Neural cell (in vitro differentiated cells): ENCODE measurements around the gene PDLIM3. TPM values are rescaled to one million over a fixed set of nuclear protein-coding genes. Genes with fewer than 3 reads are reported as not detected.

Source experiments
- H2AFZ ChIP-seq: fragments of 200-600, 300-800 bp; sonication (generic), shearing (Covaris generic); 2 replicates; pipeline ENCODE4 v1.6.0; 2014; ENCODE audit warnings: low read depth, mild to moderate bottlenecking, antibody characterized with exemption, low read length, moderate library complexity
- H3F3A ChIP-seq: fragments of 200-600 bp; shearing (Covaris generic); 2 replicates; pipeline ENCODE4 v1.6.1; 2016; ENCODE audit warnings: mild to moderate bottlenecking, moderate library complexity, mixed read lengths, antibody characterized with exemption, low read length; ENCODE audit not compliant: insufficient read depth, poor library complexity, severe bottlenecking
- H3K27ac ChIP-seq: fragments of 200-600, 300-800 bp; sonication (generic), shearing (Covaris generic); 2 replicates; pipeline ENCODE4 v1.5.1; 2014; ENCODE audit warnings: mild to moderate bottlenecking, low read length, moderate library complexity
- H3K27me3 ChIP-seq: fragments of 300-800, 200-600 bp; sonication (generic), shearing (Covaris generic); 2 replicates; pipeline ENCODE4 v1.6.0; 2014; ENCODE audit warnings: mild to moderate bottlenecking, low read depth, low read length, moderate library complexity; ENCODE audit not compliant: insufficient read depth
- H3K36me3 ChIP-seq: fragments of 300-800, 200-600 bp; sonication (generic), shearing (Covaris generic); 2 replicates; pipeline ENCODE4 v1.5.1; 2014; ENCODE audit warnings: mild to moderate bottlenecking, antibody characterized with exemption, low read length, moderate library complexity; ENCODE audit not compliant: insufficient read depth
- H3K4me2 ChIP-seq: fragments of 300-800, 200-600 bp; sonication (generic), shearing (Covaris generic); 2 replicates; pipeline ENCODE4 v1.6.0; 2014; ENCODE audit warnings: mild to moderate bottlenecking, low read length
- H3K4me3 ChIP-seq: fragments of 300-800, 200-600 bp; sonication (generic), shearing (Covaris generic); 2 replicates; pipeline ENCODE4 v1.5.1; 2014; ENCODE audit warnings: mild to moderate bottlenecking, low read length, moderate library complexity
- H3K79me2 ChIP-seq: fragments of 200-600 bp; shearing (Covaris generic); replicated peaks from 2 replicates; pipeline ENCODE4 v1.6.0; 2014; ENCODE audit warnings: mild to moderate bottlenecking, low read length, moderate library complexity; ENCODE audit not compliant: insufficient read depth
- H3K9ac ChIP-seq: fragments of 300-800, 200-600 bp; sonication (generic), shearing (Covaris generic); 2 replicates; pipeline ENCODE4 v1.6.1; 2016; ENCODE audit warnings: mild to moderate bottlenecking, low read length, mixed read lengths
- H3K9me2 ChIP-seq: fragments of 200-600 bp; shearing (Covaris generic); 2 replicates; pipeline ENCODE4 v1.6.1; 2016; ENCODE audit warnings: mild to moderate bottlenecking, low read length, mixed read lengths; ENCODE audit not compliant: insufficient read depth
- H3K9me3 ChIP-seq: fragments of 200-600, 300-800 bp; sonication (generic), shearing (Covaris generic); 2 replicates; pipeline ENCODE4 v1.6.1; 2016; ENCODE audit warnings: mild to moderate bottlenecking, mixed run types, low read length, moderate library complexity, mixed read lengths
- H4K20me1 ChIP-seq: fragments of 200-600 bp; shearing (Covaris generic); 2 replicates; pipeline ENCODE4 v1.6.1; 2016; ENCODE audit warnings: mild to moderate bottlenecking, mixed run types; ENCODE audit not compliant: insufficient read depth
- CTCF ChIP-seq: fragments of 450-650 bp; IDR thresholded peaks from 2 replicates; pipeline ENCODE4 v1.5.1; 2014; ENCODE audit warnings: antibody characterized with exemption, mild to moderate bottlenecking, moderate library complexity; ENCODE audit not compliant: poor library complexity, severe bottlenecking
- EP300 ChIP-seq: fragments of 450-650 bp; conservative IDR thresholded peaks from 2 replicates; pipeline ENCODE4 v1.6.1; 2014; ENCODE audit warnings: antibody characterized with exemption, mild to moderate bottlenecking, moderate library complexity; ENCODE audit not compliant: poor library complexity, severe bottlenecking
- EZH2 ChIP-seq: fragments of 200-600, 300-800 bp; shearing (Covaris generic), sonication (generic); IDR thresholded peaks from 2 replicates; pipeline ENCODE4 v1.6.1; 2014; ENCODE audit warnings: antibody characterized with exemption, low read length, borderline replicate concordance, mild to moderate bottlenecking; ENCODE audit not compliant: insufficient read depth, poor library complexity, severe bottlenecking
- MXI1 ChIP-seq: fragments of 450-650 bp; conservative IDR thresholded peaks from 2 replicates; pipeline ENCODE4 v1.6.1; 2014; ENCODE audit warnings: antibody characterized with exemption, mild to moderate bottlenecking; ENCODE audit not compliant: poor library complexity, severe bottlenecking
- POLR2AphosphoS5 ChIP-seq: IDR thresholded peaks from 2 replicates; pipeline ENCODE4 v1.6.1; 2012
- RAD21 ChIP-seq: fragments of 450-650 bp; conservative IDR thresholded peaks from 2 replicates; pipeline ENCODE4 v1.6.1; 2014; ENCODE audit warnings: antibody characterized with exemption, mild to moderate bottlenecking, moderate library complexity
- REST ChIP-seq: IDR thresholded peaks from 2 replicates; pipeline ENCODE4 v1.6.1; 2012; ENCODE audit warnings: borderline replicate concordance
- SMC3 ChIP-seq: fragments of 450-650 bp; conservative IDR thresholded peaks from 2 replicates; pipeline ENCODE4 v1.6.1; 2014; ENCODE audit warnings: antibody characterized with exemption, mild to moderate bottlenecking, moderate library complexity; ENCODE audit not compliant: poor library complexity
- TAF1 ChIP-seq: IDR thresholded peaks from 2 replicates; pipeline ENCODE4 v1.6.1; 2012; ENCODE audit warnings: low read depth
- polyA plus RNA-seq: library from polyadenylated mRNA; depleted of rRNA; stranded (reverse); fragments of >200 nt; gene quantifications from 2 replicates; pipeline ENCODE4 v1.2.3, GENCODE V29; 2014

Gene PDLIM3
- polyA plus RNA-seq, 1 donor from 2014 or later = 1.8 TPM

GRCh38 chr4:185548587-185548986, 13.3 kb upstream of the PDLIM3 start:
- Histone ChIP-seq H3K27me3 (no peaks in the 10 kb centered on the region), H3K4me2 (no peak overlapping the region), H2AFZ (no peak overlapping the region), H3K27ac (no peak overlapping the region), H4K20me1 (no peaks in the 10 kb centered on the region), H3K79me2 (no peaks in the 10 kb centered on the region), H3K9me2 (no peaks in the 10 kb centered on the region), H3K9me3 (no peaks in the 10 kb centered on the region), H3F3A (no peaks in the 10 kb centered on the region), H3K9ac (no peak overlapping the region), H3K4me3 (no peak overlapping the region), H3K36me3 (no peaks in the 10 kb centered on the region)
- TF ChIP-seq CTCF = no peak

DNA sequence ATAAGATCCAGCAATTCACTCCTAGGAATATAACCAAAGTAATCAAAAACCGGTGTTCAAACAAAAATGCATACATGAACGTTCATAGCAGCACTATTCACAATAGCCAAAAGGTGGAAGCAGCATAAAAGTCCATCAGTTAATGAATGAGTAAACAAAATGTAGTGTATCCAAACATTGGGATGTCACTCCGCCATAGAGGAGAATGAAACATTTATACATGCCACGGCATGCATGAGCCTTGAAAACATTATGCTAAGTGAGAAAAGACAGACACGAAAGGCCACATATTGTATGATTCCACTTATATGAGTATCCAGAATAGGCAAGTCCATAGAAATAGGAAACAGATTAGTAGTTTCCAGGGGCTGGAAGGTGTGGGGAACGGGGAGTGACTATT, 11.0 kb upstream of the PDLIM3 start:
- Histone ChIP-seq H3K27ac (no peak overlapping the region), H3K27me3 (no peaks in the 10 kb centered on the region), H3K4me2 (no peak overlapping the region), H3F3A (no peaks in the 10 kb centered on the region), H3K9ac (no peak overlapping the region), H3K4me3 (no peak overlapping the region), H2AFZ (no peak overlapping the region), H3K9me2 (no peaks in the 10 kb centered on the region), H3K9me3 (no peaks in the 10 kb centered on the region), H3K36me3 (no peaks in the 10 kb centered on the region), H4K20me1 (no peaks in the 10 kb centered on the region), H3K79me2 (no peaks in the 10 kb centered on the region)
- no peak for TF ChIP-seq MXI1

DNA sequence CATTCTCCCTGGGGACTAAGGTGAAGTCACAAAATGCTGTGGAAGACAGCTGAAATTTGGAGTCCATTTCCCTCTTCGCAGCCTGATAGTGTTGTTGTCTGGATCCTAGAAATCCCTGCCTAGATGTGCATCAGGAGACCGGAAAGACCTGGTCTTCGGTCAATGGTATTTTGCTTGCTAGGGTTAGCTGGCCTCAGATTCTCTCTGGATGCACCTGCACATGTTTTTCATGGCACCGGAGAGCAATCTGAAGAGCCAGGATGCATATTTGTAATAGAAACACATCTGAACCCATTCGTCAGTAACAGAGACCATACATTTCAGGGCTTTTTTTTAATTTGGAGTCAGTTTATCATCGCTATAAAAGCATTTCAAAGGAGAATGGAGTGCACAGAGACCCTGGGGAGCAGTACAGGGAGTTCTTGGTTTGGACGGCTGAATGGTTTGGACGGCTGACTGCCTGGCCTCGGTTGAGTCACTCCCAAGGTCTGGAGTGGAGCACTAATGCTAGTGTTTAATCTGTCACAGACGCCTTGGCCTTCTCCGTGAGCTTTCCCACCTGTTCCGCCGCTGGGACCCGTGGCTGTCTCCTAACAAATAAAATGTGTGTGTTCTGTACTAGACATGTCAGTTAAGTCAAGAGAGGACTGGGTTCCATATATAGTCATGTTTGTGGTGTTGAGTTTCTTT, 7.5 kb upstream of the PDLIM3 start:
- H3K27me3 ChIP-seq = no peaks in the 10 kb centered on the region
- no peaks in the 10 kb centered on the region for H3K9me3 ChIP-seq
- no peak overlapping the region for H3K4me3 ChIP-seq
- no peak overlapping the region for H2AFZ ChIP-seq
- H3K27ac ChIP-seq = no peak overlapping the region
- TF ChIP-seq TAF1 (no peak), MXI1 (no peak), POLR2AphosphoS5 (no peak), SMC3 (no peak), EZH2 (no peak), RAD21 (no peak), REST (no peak), EP300 (no peak), CTCF (no peak)
- no peak overlapping the region for H3K4me2 ChIP-seq
- H3K9me2 ChIP-seq = no peaks in the 10 kb centered on the region
- no peaks in the 10 kb centered on the region for H4K20me1 ChIP-seq
- H3F3A ChIP-seq = no peaks in the 10 kb centered on the region
- H3K79me2 ChIP-seq = no peaks in the 10 kb centered on the region
- no peaks in the 10 kb centered on the region for H3K36me3 ChIP-seq
- H3K9ac ChIP-seq = no peak overlapping the region
